NCI-H345 treated with DMSO at 0.1 percent for 48 hours (cell line): ENCODE data around the gene SEC24D.

Experiments
- DNase-seq: peaks from one replicate; lab custom pipeline; 2025; ENCODE audit not compliant: unreplicated experiment; lab: John Stamatoyannopoulos, UW

SEC24D gene

GRCh38 chr4:118729287-118730286, 106.3 kb downstream of the SEC24D start:
- no peak for DNase-seq

- no peak for DNase-seq
These were observed 108.6 kb downstream of the SEC24D start for GRCh38 chr4:118727360-118727759.

- DNase-seq: no peak
These were observed 112.6 kb downstream of the SEC24D start for GRCh38 chr4:118723369-118723768.

- DNase-seq: no peak
These were observed 114.2 kb downstream of the SEC24D start for GRCh38 chr4:118721752-118722151.

GRCh38 chr4:118718511-118719170, 117.3 kb downstream of the SEC24D start:
- no peak for DNase-seq

GRCh38 chr4:118716304-118716703, 119.6 kb downstream of the SEC24D start:
- no peak for DNase-seq

- no peak for DNase-seq
These were observed 121.2 kb downstream of the SEC24D start for GRCh38 chr4:118714682-118715081.

- no peak for DNase-seq
These were observed 123.1 kb downstream of the SEC24D start for GRCh38 chr4:118712872-118713271.

- no peak for DNase-seq
These were observed 124.9 kb downstream of the SEC24D start for GRCh38 chr4:118711052-118711451.

- DNase-seq: no peak
These were observed 132.8 kb downstream of the SEC24D start for GRCh38 chr4:118703118-118703517.

GRCh38 chr4:118684873-118685811, 150.8 kb downstream of the SEC24D start, which contains the start of gene METTL14:
METTL14 (plus strand) TSS chr4:118685392; CDS start chr4:118685535, 143 bp downstream.
- DNase-seq: peak; percentile 73

- no peak for DNase-seq
These were observed 152.4 kb downstream of the SEC24D start for GRCh38 chr4:118683513-118683912.

- DNase-seq: no peak
These were observed 153.0 kb downstream of the SEC24D start for GRCh38 chr4:118682928-118683327.

GRCh38 chr4:118680808-118681207, 155.1 kb downstream of the SEC24D start:
- DNase-seq: no peak

- no peak for DNase-seq
These were observed 159.8 kb downstream of the SEC24D start for GRCh38 chr4:118676128-118676527.
